ENCODE data around the gene RARB.

DNA sequence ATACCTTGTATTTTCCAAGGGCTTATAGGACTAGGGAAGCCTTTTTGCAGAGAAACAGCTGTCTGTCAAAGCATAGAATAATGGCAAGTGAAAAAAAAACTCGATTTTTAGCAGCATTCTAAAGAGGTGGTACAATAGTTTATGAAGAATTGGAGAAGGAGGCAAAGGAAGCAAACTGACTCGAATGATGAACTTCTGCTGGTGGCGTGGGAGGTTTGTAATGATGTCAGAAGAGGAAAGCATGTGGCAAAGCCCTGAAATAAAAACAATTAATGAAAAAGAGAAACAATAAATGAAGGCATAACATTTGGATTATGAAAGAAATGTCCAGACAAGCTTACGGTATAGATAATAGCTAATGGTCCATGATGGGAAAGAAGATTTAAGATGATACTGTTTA is 77.5 kb downstream of the RARB start:
- TF ChIP-seq, protein P1, sequence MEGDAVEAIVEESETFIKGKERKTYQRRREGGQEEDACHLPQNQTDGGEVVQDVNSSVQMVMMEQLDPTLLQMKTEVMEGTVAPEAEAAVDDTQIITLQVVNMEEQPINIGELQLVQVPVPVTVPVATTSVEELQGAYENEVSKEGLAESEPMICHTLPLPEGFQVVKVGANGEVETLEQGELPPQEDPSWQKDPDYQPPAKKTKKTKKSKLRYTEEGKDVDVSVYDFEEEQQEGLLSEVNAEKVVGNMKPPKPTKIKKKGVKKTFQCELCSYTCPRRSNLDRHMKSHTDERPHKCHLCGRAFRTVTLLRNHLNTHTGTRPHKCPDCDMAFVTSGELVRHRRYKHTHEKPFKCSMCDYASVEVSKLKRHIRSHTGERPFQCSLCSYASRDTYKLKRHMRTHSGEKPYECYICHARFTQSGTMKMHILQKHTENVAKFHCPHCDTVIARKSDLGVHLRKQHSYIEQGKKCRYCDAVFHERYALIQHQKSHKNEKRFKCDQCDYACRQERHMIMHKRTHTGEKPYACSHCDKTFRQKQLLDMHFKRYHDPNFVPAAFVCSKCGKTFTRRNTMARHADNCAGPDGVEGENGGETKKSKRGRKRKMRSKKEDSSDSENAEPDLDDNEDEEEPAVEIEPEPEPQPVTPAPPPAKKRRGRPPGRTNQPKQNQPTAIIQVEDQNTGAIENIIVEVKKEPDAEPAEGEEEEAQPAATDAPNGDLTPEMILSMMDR (optimal IDR thresholded peaks at IDR 0.05 in 1 of 3, IDR thresholded peaks at IDR 0.05 in 1 of 3, conservative IDR thresholded peaks at IDR 0.05 in 1 of 3; ENCODE audit: extremely low read depth in 1 of 3, insufficient read depth in 2 of 3, low read length in 3 of 3), result no peak
- no peak for TF ChIP-seq EZH2 (IDR thresholded peaks at IDR 0.05; ENCODE audit: low read length)
